CD8-positive, alpha-beta memory T cell (primary cell): ENCODE results near the gene GARRE1. TPM values are rescaled to one million over a fixed set of nuclear protein-coding genes. Genes with fewer than 3 reads are reported as not detected.

Source experiments
- CTCF ChIA-PET: fragments of 350-600 bp; sonication (Branson Sonifier 250); formaldehyde crosslinking; loops from one replicate; lab custom pipeline; 2021; ENCODE audit warnings: antibody characterized with exemption; lab: Charles Lee
- POLR2A ChIA-PET: fragments of 350-600 bp; sonication (Branson Sonifier 250); formaldehyde crosslinking; loops from one replicate; lab custom pipeline; 2021; ENCODE audit warnings: antibody characterized with exemption; lab: Charles Lee
- DNase-seq, 5 donors: peaks; one replicate each; pipeline versions ENCODE4 v3.0.0 to v3.0.0-alpha.2; 2020 to 2022; ENCODE audit warnings: mixed read lengths in 1 of 5
- H3K27ac ChIP-seq: one replicate; pipeline ENCODE4 v1.7.0; 2013; ENCODE audit warnings: low read depth, mild to moderate bottlenecking, low read length, moderate library complexity
- H3K27me3 ChIP-seq: 2 replicates; pipeline ENCODE4 v1.7.0; 2013; ENCODE audit warnings: low read length, mild to moderate bottlenecking; ENCODE audit not compliant: insufficient read depth, poor library complexity, severe bottlenecking
- H3K36me3 ChIP-seq: 2 replicates; pipeline ENCODE4 v1.7.0; 2013; ENCODE audit warnings: mild to moderate bottlenecking, low read length, moderate library complexity; ENCODE audit not compliant: insufficient read depth
- H3K4me1 ChIP-seq: 2 replicates; pipeline ENCODE4 v1.7.0; 2013; ENCODE audit warnings: mild to moderate bottlenecking, low read length, moderate library complexity; ENCODE audit not compliant: insufficient read depth
- H3K4me3 ChIP-seq: 2 replicates; pipeline ENCODE4 v1.7.0; 2013; ENCODE audit warnings: mild to moderate bottlenecking, low read length
- H3K9me3 ChIP-seq: 2 replicates; pipeline ENCODE4 v1.7.0; 2013; ENCODE audit warnings: mild to moderate bottlenecking, low read length
- H3K27ac Mint-ChIP-seq, 8 donors: one replicate each; pipeline ENCODE4 v1.8.0; 2020 to 2021; ENCODE audit warnings: mixed read lengths in 8 of 8, mild to moderate bottlenecking in 6 of 8, inconsistent platforms in 3 of 8, moderate library complexity in 3 of 8
- H3K27me3 Mint-ChIP-seq, 2 donors: one replicate each; pipeline ENCODE4 v1.8.0; 2020 to 2021; ENCODE audit warnings: mixed read lengths in 2 of 2, mild to moderate bottlenecking in 1 of 2, moderate library complexity in 1 of 2
- H3K36me3 Mint-ChIP-seq, 3 donors: one replicate each; pipeline ENCODE4 v1.8.0; 2020 to 2021; ENCODE audit warnings: mixed read lengths in 3 of 3, inconsistent platforms in 1 of 3, mild to moderate bottlenecking in 1 of 3
- H3K4me1 Mint-ChIP-seq, 3 donors: one replicate each; pipeline ENCODE4 v1.8.0; 2020 to 2021; ENCODE audit warnings: mixed read lengths in 3 of 3, inconsistent platforms in 1 of 3, mild to moderate bottlenecking in 1 of 3
- H3K4me3 Mint-ChIP-seq, 7 donors: one replicate each; pipeline ENCODE4 v1.8.0; 2020 to 2021; ENCODE audit warnings: mixed read lengths in 7 of 7, mild to moderate bottlenecking in 6 of 7, moderate library complexity in 4 of 7, inconsistent platforms in 2 of 7
- H3K9me3 Mint-ChIP-seq, 5 donors: one replicate each; pipeline ENCODE4 v1.8.0; 2020 to 2022; ENCODE audit warnings: mixed read lengths in 5 of 5, mild to moderate bottlenecking in 3 of 5, moderate library complexity in 2 of 5, inconsistent platforms in 1 of 5
- polyA plus RNA-seq: library from polyadenylated mRNA; unstranded; fragments of 300-500 nt; fragmentation: Illumina TruSeq; gene quantifications from one replicate; pipeline ENCODE4 v1.2.3, GENCODE V29; 2021
- total RNA-seq, 2 experiments: library from RNA; stranded (reverse); gene quantifications; one replicate each; pipeline ENCODE4 v1.2.3, GENCODE V29; 2021

Gene GARRE1
- total and polyA plus RNA-seq, 3 experiments from 2014 or later = 6.1 to 13.5 (median 12.1) TPM

GRCh38 chr19:34284505-34284904 lies 30.2 kb downstream of the GARRE1 start:
- CTCF ChIA-PET = no interaction called here
- Mint-ChIP-seq H3K27me3 (no peaks in the 10 kb centered on the region), H3K9me3 (peaks cover 0 to 2% (median 0%) of the 10 kb centered on the region in 5 donors), H3K4me3 (no peak overlapping the region), H3K4me1 (peaks cover 18 to 33% (median 24%) of the 10 kb centered on the region in 3 donors), H3K36me3 (peaks cover 10 to 28% (median 10%) of the 10 kb centered on the region in 3 donors), H3K27ac (no peak overlapping the region)
- H3K27me3 ChIP-seq = no peaks in the 10 kb centered on the region
- H3K9me3 ChIP-seq = no peaks in the 10 kb centered on the region
- no peak for DNase-seq
- no peaks in the 10 kb centered on the region for H3K36me3 ChIP-seq
- no peak overlapping the region for H3K4me3 ChIP-seq
- POLR2A ChIA-PET = no interaction called here
- H3K27ac ChIP-seq = no peak overlapping the region
- H3K4me1 ChIP-seq = peaks cover 9% of the 10 kb centered on the region

GRCh38 chr19:34287662-34288140 lies 33.3 kb downstream of the GARRE1 start:
- no peak for DNase-seq
- Histone ChIP-seq H3K27me3 (no peaks in the 10 kb centered on the region), H3K4me3 (no peak overlapping the region), H3K36me3 (no peaks in the 10 kb centered on the region), H3K4me1 (peaks cover 7% of the 10 kb centered on the region), H3K27ac (no peak overlapping the region), H3K9me3 (no peaks in the 10 kb centered on the region)
- ChIA-PET CTCF (no interaction called here), POLR2A (no interaction called here)
- H3K9me3 Mint-ChIP-seq = peaks cover 0 to 2% (median 0%) of the 10 kb centered on the region in 5 donors
- H3K36me3 Mint-ChIP-seq = peaks cover 3 to 20% (median 10%) of the 10 kb centered on the region in 3 donors
- no peak overlapping the region for H3K4me3 Mint-ChIP-seq
- H3K27me3 Mint-ChIP-seq = no peaks in the 10 kb centered on the region
- peaks cover 12 to 19% (median 16%) of the 10 kb centered on the region in 3 donors for H3K4me1 Mint-ChIP-seq
- no peak overlapping the region for H3K27ac Mint-ChIP-seq

- peaks cover 0 to 2% (median 0%) of the 10 kb centered on the region in 5 donors for H3K9me3 Mint-ChIP-seq
Measured at GRCh38 chr19:34288381-34288780, 34.0 kb downstream of the GARRE1 start.

GRCh38 chr19:34291235-34291634 lies 36.9 kb downstream of the GARRE1 start:
- Histone ChIP-seq H3K4me3 (no peak overlapping the region), H3K36me3 (no peaks in the 10 kb centered on the region), H3K27ac (no peak overlapping the region), H3K27me3 (no peaks in the 10 kb centered on the region), H3K4me1 (no peaks in the 10 kb centered on the region), H3K9me3 (no peaks in the 10 kb centered on the region)
- Mint-ChIP-seq H3K36me3 (peaks cover 0 to 10% (median 9%) of the 10 kb centered on the region in 3 donors), H3K4me1 (peaks cover 5 to 10% (median 8%) of the 10 kb centered on the region in 3 donors), H3K9me3 (peaks cover 0 to 2% (median 0%) of the 10 kb centered on the region in 5 donors), H3K27ac (no peak overlapping the region), H3K27me3 (no peaks in the 10 kb centered on the region), H3K4me3 (no peak overlapping the region)
- ChIA-PET POLR2A (no interaction called here), CTCF (no interaction called here)
- no peak for DNase-seq

More at GRCh38 chr19:34288381-34288780, 34.0 kb downstream of the GARRE1 start:
- H3K27ac Mint-ChIP-seq = peak overlapping the region in 2 of 8 donors; percentile 66 to 84
- H3K4me3 Mint-ChIP-seq = no peak overlapping the region
- H3K27ac ChIP-seq = no peak overlapping the region
- H3K27me3 ChIP-seq = no peaks in the 10 kb centered on the region
- H3K4me1 ChIP-seq = peaks cover under 1% of the 10 kb centered on the region
- no peak for DNase-seq
- H3K36me3 Mint-ChIP-seq = peaks cover under 1 to 17% (median 10%) of the 10 kb centered on the region in 3 donors
- H3K36me3 ChIP-seq = no peaks in the 10 kb centered on the region
- POLR2A ChIA-PET = no interaction called here
- H3K4me1 Mint-ChIP-seq = peaks cover 5 to 12% (median 9%) of the 10 kb centered on the region in 3 donors
- CTCF ChIA-PET = no interaction called here
- H3K4me3 ChIP-seq = no peak overlapping the region
- no peaks in the 10 kb centered on the region for H3K9me3 ChIP-seq
- no peaks in the 10 kb centered on the region for H3K27me3 Mint-ChIP-seq

- no peaks in the 10 kb centered on the region for H3K27me3 Mint-ChIP-seq
- peaks cover 0 to 13% (median 0%) of the 10 kb centered on the region in 3 donors for H3K36me3 Mint-ChIP-seq
- ChIA-PET POLR2A (no interaction called here), CTCF (no interaction called here)
- no peaks in the 10 kb centered on the region for H3K27me3 ChIP-seq
- no peak overlapping the region for H3K4me3 Mint-ChIP-seq
- no peaks in the 10 kb centered on the region for H3K9me3 Mint-ChIP-seq
- peaks cover 4% of the 10 kb centered on the region for H3K36me3 ChIP-seq
- H3K4me1 ChIP-seq = no peaks in the 10 kb centered on the region
- DNase-seq = no peak
- no peaks in the 10 kb centered on the region for H3K9me3 ChIP-seq
- no peak overlapping the region for H3K4me3 ChIP-seq
- no peak overlapping the region for H3K27ac ChIP-seq
- H3K27ac Mint-ChIP-seq = no peak overlapping the region
- H3K4me1 Mint-ChIP-seq = peaks cover 0 to 5% (median 4%) of the 10 kb centered on the region in 3 donors
Measured at GRCh38 chr19:34295103-34295502, 40.7 kb downstream of the GARRE1 start.

- DNase-seq = no peak
- no peaks in the 10 kb centered on the region for H3K27me3 Mint-ChIP-seq
- peaks cover 0 to 5% (median 4%) of the 10 kb centered on the region in 3 donors for H3K4me1 Mint-ChIP-seq
- H3K36me3 Mint-ChIP-seq = peaks cover 3 to 33% (median 5%) of the 10 kb centered on the region in 3 donors
- ChIA-PET POLR2A (no interaction called here), CTCF (no interaction called here)
- Histone ChIP-seq H3K27ac (no peak overlapping the region), H3K4me1 (no peaks in the 10 kb centered on the region), H3K36me3 (peaks cover 4% of the 10 kb centered on the region), H3K4me3 (no peak overlapping the region), H3K27me3 (no peaks in the 10 kb centered on the region), H3K9me3 (no peaks in the 10 kb centered on the region)
- H3K9me3 Mint-ChIP-seq = no peaks in the 10 kb centered on the region
- no peak overlapping the region for H3K4me3 Mint-ChIP-seq
- H3K27ac Mint-ChIP-seq = peak overlapping the region in 3 of 8 donors; percentile 15 to 81 (median 20)
Measured at GRCh38 chr19:34298891-34299520, 44.7 kb downstream of the GARRE1 start.

- Histone ChIP-seq H3K36me3 (peaks cover 4% of the 10 kb centered on the region), H3K27me3 (no peaks in the 10 kb centered on the region), H3K27ac (no peak overlapping the region), H3K9me3 (no peaks in the 10 kb centered on the region), H3K4me1 (no peaks in the 10 kb centered on the region), H3K4me3 (no peak overlapping the region)
- Mint-ChIP-seq H3K27ac (peak overlapping the region in 2 of 8 donors; percentile 40 to 43), H3K9me3 (no peaks in the 10 kb centered on the region), H3K4me1 (peaks cover 0 to 5% (median 4%) of the 10 kb centered on the region in 3 donors), H3K36me3 (peaks cover 3 to 36% (median 5%) of the 10 kb centered on the region in 3 donors), H3K27me3 (no peaks in the 10 kb centered on the region), H3K4me3 (no peak overlapping the region)
- ChIA-PET CTCF (no interaction called here), POLR2A (no interaction called here)
- DNase-seq = no peak
Measured at GRCh38 chr19:34299576-34299975, 45.2 kb downstream of the GARRE1 start.

GRCh38 chr19:34300380-34300779 lies 46.0 kb downstream of the GARRE1 start:
- no peak overlapping the region for H3K4me3 Mint-ChIP-seq
- H3K27ac Mint-ChIP-seq = peak overlapping the region in 2 of 8 donors; percentile 6 to 82
- Histone ChIP-seq H3K27ac (no peak overlapping the region), H3K4me3 (no peak overlapping the region), H3K4me1 (no peaks in the 10 kb centered on the region), H3K9me3 (no peaks in the 10 kb centered on the region), H3K36me3 (peaks cover 4% of the 10 kb centered on the region), H3K27me3 (no peaks in the 10 kb centered on the region)
- H3K36me3 Mint-ChIP-seq = peaks cover 5 to 40% (median 7%) of the 10 kb centered on the region in 3 donors
- ChIA-PET POLR2A (interaction anchor here (0.7 kb wide), 1 partner anchor 9 kb away, joined by 3 read pairs; no protein-coding TSS in a partner anchor), CTCF (no interaction called here)
- no peak for DNase-seq
- H3K27me3 Mint-ChIP-seq = no peaks in the 10 kb centered on the region
- no peaks in the 10 kb centered on the region for H3K9me3 Mint-ChIP-seq
- H3K4me1 Mint-ChIP-seq = peaks cover 0 to 8% (median 5%) of the 10 kb centered on the region in 3 donors
